Muscle layer of colon (tissue), 2 donors: ENCODE measurements around the gene ZNF528.

Experiments
- H3K27ac ChIP-seq: one replicate; pipeline ENCODE4 v1.7.0; 2013; ENCODE audit warnings: low read depth, mild to moderate bottlenecking, low read length, moderate library complexity
- H3K27me3 ChIP-seq, 2 donors: one replicate each; pipeline ENCODE4 v1.7.0; 2013; ENCODE audit warnings: low read length in 2 of 2, mild to moderate bottlenecking in 2 of 2; ENCODE audit not compliant: insufficient read depth in 2 of 2, control insufficient read depth in 1 of 2
- H3K36me3 ChIP-seq: one replicate; pipeline ENCODE4 v1.7.0; 2013; ENCODE audit warnings: mild to moderate bottlenecking, low read length; ENCODE audit not compliant: insufficient read depth
- H3K4me1 ChIP-seq: one replicate; pipeline ENCODE4 v1.7.0; 2013; ENCODE audit warnings: mild to moderate bottlenecking, low read length; ENCODE audit not compliant: insufficient read depth
- H3K4me3 ChIP-seq, 2 donors: one replicate each; pipeline ENCODE4 v1.7.0; 2013; ENCODE audit warnings: low read length in 2 of 2, low read depth in 1 of 2, mild to moderate bottlenecking in 1 of 2, moderate library complexity in 1 of 2
- H3K9ac ChIP-seq: one replicate; pipeline ENCODE4 v1.7.0; 2013; ENCODE audit warnings: low read length
- H3K9me3 ChIP-seq: one replicate; pipeline ENCODE4 v1.7.0; 2013; ENCODE audit warnings: mild to moderate bottlenecking, low read length
- donor health status: abdominal sarcoma.
- donor health status: Adenocarcinoma of cecum.

ZNF528 gene

GRCh38 chr19:52444506-52444905 lies 46.9 kb downstream of the ZNF528 start:
- H3K9me3 ChIP-seq: no peaks in the 10 kb centered on the region
- no peaks in the 10 kb centered on the region for H3K4me1 ChIP-seq
- H3K9ac ChIP-seq: no peak overlapping the region
- no peak overlapping the region for H3K4me3 ChIP-seq
- no peaks in the 10 kb centered on the region for H3K27me3 ChIP-seq
- no peaks in the 10 kb centered on the region for H3K36me3 ChIP-seq
- no peak overlapping the region for H3K27ac ChIP-seq

- Histone ChIP-seq H3K9ac (no peak overlapping the region), H3K36me3 (peaks cover 1% of the 10 kb centered on the region), H3K9me3 (peaks cover 31% of the 10 kb centered on the region), H3K4me3 (no peak overlapping the region), H3K4me1 (peaks cover 7% of the 10 kb centered on the region), H3K27ac (no peak overlapping the region), H3K27me3 (peaks cover 0 to 5% of the 10 kb centered on the region in 2 donors)
Measured at GRCh38 chr19:52451241-52451640, 53.6 kb downstream of the ZNF528 start.

- H3K27ac ChIP-seq: no peak within 1 kb of the TSS
- H3K9ac ChIP-seq: no peak within 1 kb of the TSS
Measured at GRCh38 chr19:52453324-52454094, 55.9 kb downstream of the ZNF528 start, which contains the start of gene ZNF578. TSS of gene ZNF578 (plus strand) at chr19:52453553. CDS start at chr19:52501846, 48,293 bp downstream.

GRCh38 chr19:52464798-52465470 lies 67.3 kb downstream of the ZNF528 start:
- H3K4me3 ChIP-seq: no peak overlapping the region
- no peak overlapping the region for H3K27ac ChIP-seq
- no peaks in the 10 kb centered on the region for H3K27me3 ChIP-seq
- peaks cover 39% of the 10 kb centered on the region for H3K9me3 ChIP-seq
- no peak overlapping the region for H3K9ac ChIP-seq
- no peaks in the 10 kb centered on the region for H3K4me1 ChIP-seq
- peaks cover 4% of the 10 kb centered on the region for H3K36me3 ChIP-seq

More at GRCh38 chr19:52453324-52454094, 55.9 kb downstream of the ZNF528 start, which contains the start of gene ZNF578:
- peak within 1 kb of the TSS; percentile 63 to 91 for H3K4me3 ChIP-seq
- peaks cover 0 to 5% of the 10 kb centered on the region in 2 donors for H3K27me3 ChIP-seq
- peaks cover 20% of the 10 kb centered on the region for H3K36me3 ChIP-seq
- H3K4me1 ChIP-seq: peaks cover 7% of the 10 kb centered on the region
- H3K9me3 ChIP-seq: peaks cover 37% of the 10 kb centered on the region
